Activated CD8-positive, alpha-beta T cell treated with anti-CD3 and anti-CD28 coated beads for 36 hours (primary cell): Measurements from ENCODE around the gene TNS3. TPM values are rescaled to one million over a fixed set of nuclear protein-coding genes. Genes with fewer than 3 reads are reported as not detected.

Source experiments
- ATAC-seq: fragments of 200-7000 bp; cut with Tn5 transposase; one replicate; pipeline ENCODE4 v1.10.0; 2021; ENCODE audit warnings: mild to moderate bottlenecking, moderate library complexity
- CTCF ChIA-PET: fragments of 350-600 bp; sonication (Branson Sonifier 250); formaldehyde crosslinking; loops from one replicate; lab custom pipeline; 2021; ENCODE audit warnings: antibody characterized with exemption; lab: Charles Lee
- POLR2A ChIA-PET: fragments of 350-600 bp; sonication (Branson Sonifier 250); formaldehyde crosslinking; loops from one replicate; lab custom pipeline; 2021; ENCODE audit warnings: antibody characterized with exemption; lab: Charles Lee
- DNase-seq: peaks from one replicate; pipeline ENCODE4 v3.0.0-alpha.2; 2020
- H3K27ac Mint-ChIP-seq: one replicate; pipeline ENCODE4 v1.8.0; 2021; ENCODE audit warnings: mild to moderate bottlenecking, mixed read lengths
- H3K27me3 Mint-ChIP-seq: one replicate; pipeline ENCODE4 v1.8.0; 2021; ENCODE audit warnings: mixed read lengths
- H3K36me3 Mint-ChIP-seq: one replicate; pipeline ENCODE4 v1.8.0; 2021; ENCODE audit warnings: low read depth, mixed read lengths
- H3K4me1 Mint-ChIP-seq: one replicate; pipeline ENCODE4 v1.8.0; 2021; ENCODE audit warnings: low read depth, mixed read lengths
- H3K4me3 Mint-ChIP-seq: one replicate; pipeline ENCODE4 v1.8.0; 2021; ENCODE audit warnings: mild to moderate bottlenecking, moderate library complexity, mixed read lengths
- H3K9me3 Mint-ChIP-seq: one replicate; pipeline ENCODE4 v1.8.0; 2021; ENCODE audit warnings: mixed read lengths
- CTCF ChIP-seq: fragments of 200-600 bp; IDR thresholded peaks from one replicate; pipeline ENCODE4 v1.8.0; 2022; ENCODE audit warnings: antibody characterized with exemption, mild to moderate bottlenecking
- intact Hi-C: fragments of 100-400 bp; cut with micrococcal nuclease; formaldehyde crosslinking; loops from one replicate; pipeline ENCODE4 v1.10.0; 2022
- total RNA-seq, 2 experiments: library from RNA; stranded (reverse); gene quantifications; one replicate each; pipeline ENCODE4 v1.2.3, GENCODE V29; 2021

Gene TNS3
- total RNA-seq, 2 experiments from 2014 or later: 0.04 to 0.16 TPM

GRCh38 chr7:47553309-47553708 is 28.6 kb downstream of the TNS3 start:
- Mint-ChIP-seq H3K4me1 (no peaks in the 10 kb centered on the region), H3K27me3 (no peaks in the 10 kb centered on the region), H3K9me3 (no peaks in the 10 kb centered on the region), H3K4me3 (no peak overlapping the region), H3K27ac (no peak overlapping the region), H3K36me3 (no peaks in the 10 kb centered on the region)
- ChIA-PET POLR2A (no interaction called here), CTCF (no interaction called here)
- DNase-seq (no peak), ATAC-seq (no peak)
- intact Hi-C loops: no loop called here
- TF ChIP-seq CTCF: no peak

GRCh38 chr7:47552621-47553020 is 29.3 kb downstream of the TNS3 start:
- intact Hi-C loops: no loop called here
- POLR2A ChIA-PET: no interaction called here

GRCh38 chr7:47551668-47552440 is 30.1 kb downstream of the TNS3 start:
- DNase-seq (no peak), ATAC-seq (no peak)
- no peaks in the 10 kb centered on the region for H3K27me3 Mint-ChIP-seq
- ChIA-PET POLR2A (no interaction called here), CTCF (no interaction called here)
- no peak overlapping the region for H3K27ac Mint-ChIP-seq
- H3K36me3 Mint-ChIP-seq: no peaks in the 10 kb centered on the region
- no peaks in the 10 kb centered on the region for H3K9me3 Mint-ChIP-seq
- no peak overlapping the region for H3K4me3 Mint-ChIP-seq
- intact Hi-C loops: no loop called here
- no peaks in the 10 kb centered on the region for H3K4me1 Mint-ChIP-seq
- no peak for TF ChIP-seq CTCF

More at GRCh38 chr7:47552621-47553020, 29.3 kb downstream of the TNS3 start:
- no peak for DNase-seq
- Mint-ChIP-seq H3K9me3 (no peaks in the 10 kb centered on the region), H3K4me3 (no peak overlapping the region), H3K27ac (no peak overlapping the region), H3K4me1 (no peaks in the 10 kb centered on the region), H3K27me3 (no peaks in the 10 kb centered on the region), H3K36me3 (no peaks in the 10 kb centered on the region)
- CTCF ChIA-PET: no interaction called here
- TF ChIP-seq CTCF: no peak
- ATAC-seq: no peak

- Mint-ChIP-seq H3K4me1 (no peaks in the 10 kb centered on the region), H3K27ac (no peak overlapping the region), H3K9me3 (no peaks in the 10 kb centered on the region), H3K36me3 (no peaks in the 10 kb centered on the region), H3K4me3 (no peak overlapping the region), H3K27me3 (no peaks in the 10 kb centered on the region)
- intact Hi-C loops: no loop called here
- ATAC-seq: no peak
- TF ChIP-seq CTCF: no peak
- ChIA-PET POLR2A (no interaction called here), CTCF (no interaction called here)
- DNase-seq: no peak
These were observed 31.0 kb downstream of the TNS3 start for GRCh38 chr7:47550788-47551470.

GRCh38 chr7:47549916-47550315 is 32.0 kb downstream of the TNS3 start:
- Mint-ChIP-seq H3K4me1 (no peaks in the 10 kb centered on the region), H3K9me3 (no peaks in the 10 kb centered on the region), H3K36me3 (no peaks in the 10 kb centered on the region), H3K27me3 (no peaks in the 10 kb centered on the region), H3K4me3 (no peak overlapping the region), H3K27ac (no peak overlapping the region)
- no peak for DNase-seq
- intact Hi-C loops: no loop called here
- no peak for TF ChIP-seq CTCF
- ChIA-PET CTCF (no interaction called here), POLR2A (no interaction called here)
- ATAC-seq: no peak
